ENCODE results near the gene ART3. TPM values are rescaled to one million over a fixed set of nuclear protein-coding genes. Genes with fewer than 3 reads are reported as not detected.

ART3 gene
- total and polyA plus RNA-seq, 9 of the 15 experiments (the other 6 are each of a cell fraction or from before 2014, with no cell fraction given) = 0.69 to 1.4 (median 1.1) TPM; not detected in 1

DNA sequence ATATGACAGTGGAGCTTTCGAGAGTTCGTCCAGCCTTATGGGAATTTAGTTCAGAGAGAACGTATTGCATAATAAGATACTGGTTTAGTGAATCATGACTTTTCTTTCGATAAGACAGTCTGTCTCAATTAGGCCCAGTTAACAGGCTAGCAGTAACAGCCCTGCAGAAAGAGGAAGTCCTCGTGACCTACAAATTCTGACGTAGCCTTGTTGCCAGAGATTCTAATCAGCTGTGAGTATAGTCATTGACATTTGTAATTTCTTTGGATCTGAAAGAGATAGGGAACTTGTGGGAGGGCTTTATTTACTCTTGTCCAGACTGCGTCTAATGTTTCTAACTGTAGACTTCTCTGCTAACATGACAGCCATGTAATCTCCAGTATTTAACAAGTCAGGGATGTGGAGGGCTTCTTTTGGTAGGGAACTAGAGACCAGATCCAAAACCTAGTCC is 15.8 kb downstream of the ART3 start (continued):
- TF ChIP-seq HNRNPH1 (optimal IDR thresholded peaks at IDR 0.05; ENCODE audit: low read depth, low read length) (no peak), JUNB (CRISPR knock-in tag; conservative IDR thresholded peaks at IDR 0.05) (no peak), RCOR1 (IDR thresholded peaks at IDR 0.05; ENCODE audit: borderline replicate concordance in 1 of 2, low read depth in 2 of 2, low read length in 2 of 2) (peak in 1 of 2 experiments; percentile 94; a peak in 2 of 4 replicates), SRSF9 (IDR thresholded peaks at IDR 0.05; ENCODE audit: borderline replicate concordance, low read depth, low read length) (no peak), POLR2H (tag; IDR thresholded peaks at IDR 0.05; ENCODE audit: low read depth) (no peak), POLR2B (IDR thresholded peaks at IDR 0.05; ENCODE audit: low read depth, partially characterized antibody) (no peak), MEIS2 (IDR thresholded peaks at IDR 0.05; ENCODE audit: partially characterized antibody) (peak; percentile 89), ZNF766 (CRISPR knock-in tag; conservative IDR thresholded peaks at IDR 0.05) (peak; percentile 83), SETDB1 (IDR thresholded peaks at IDR 0.05; ENCODE audit: low read length) (no peak), ZNF232 (CRISPR knock-in tag; IDR thresholded peaks at IDR 0.05) (no peak), FOXK2 (conservative IDR thresholded peaks at IDR 0.05 in 1 of 2, IDR thresholded peaks at IDR 0.05 in 1 of 2; ENCODE audit: low read depth in 2 of 2) (peak; percentile 92 to 96), MIER1 (IDR thresholded peaks at IDR 0.05; ENCODE audit: low read depth) (no peak), HDGF (IDR thresholded peaks at IDR 0.05) (no peak), NFYB (IDR thresholded peaks at IDR 0.05; ENCODE audit: extremely low read depth, insufficient read length) (no peak), ZNF408 (CRISPR knock-in tag; IDR thresholded peaks at IDR 0.05; ENCODE audit: low read depth) (no peak), DPF2 (IDR thresholded peaks at IDR 0.05) (peak; percentile 89), SUPT5H (IDR thresholded peaks at IDR 0.05) (no peak), HNRNPUL1 (IDR thresholded peaks at IDR 0.05; ENCODE audit: low read length) (no peak), GATAD2B (IDR thresholded peaks at IDR 0.05; ENCODE audit: borderline replicate concordance) (peak; percentile 53; the same call in 1 of the 2 replicates), ZNF696 (CRISPR knock-in tag; conservative IDR thresholded peaks at IDR 0.05) (no peak)
- TF ChIP-seq, protein P1, sequence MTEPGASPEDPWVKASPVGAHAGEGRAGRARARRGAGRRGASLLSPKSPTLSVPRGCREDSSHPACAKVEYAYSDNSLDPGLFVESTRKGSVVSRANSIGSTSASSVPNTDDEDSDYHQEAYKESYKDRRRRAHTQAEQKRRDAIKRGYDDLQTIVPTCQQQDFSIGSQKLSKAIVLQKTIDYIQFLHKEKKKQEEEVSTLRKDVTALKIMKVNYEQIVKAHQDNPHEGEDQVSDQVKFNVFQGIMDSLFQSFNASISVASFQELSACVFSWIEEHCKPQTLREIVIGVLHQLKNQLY (CRISPR knock-in tag; conservative IDR thresholded peaks at IDR 0.05) = no peak
- TF ChIP-seq, protein P2, sequence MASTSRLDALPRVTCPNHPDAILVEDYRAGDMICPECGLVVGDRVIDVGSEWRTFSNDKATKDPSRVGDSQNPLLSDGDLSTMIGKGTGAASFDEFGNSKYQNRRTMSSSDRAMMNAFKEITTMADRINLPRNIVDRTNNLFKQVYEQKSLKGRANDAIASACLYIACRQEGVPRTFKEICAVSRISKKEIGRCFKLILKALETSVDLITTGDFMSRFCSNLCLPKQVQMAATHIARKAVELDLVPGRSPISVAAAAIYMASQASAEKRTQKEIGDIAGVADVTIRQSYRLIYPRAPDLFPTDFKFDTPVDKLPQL (IDR thresholded peaks at IDR 0.05; ENCODE audit: extremely low read depth, insufficient read length) = no peak
- TF ChIP-seq, protein P3, sequence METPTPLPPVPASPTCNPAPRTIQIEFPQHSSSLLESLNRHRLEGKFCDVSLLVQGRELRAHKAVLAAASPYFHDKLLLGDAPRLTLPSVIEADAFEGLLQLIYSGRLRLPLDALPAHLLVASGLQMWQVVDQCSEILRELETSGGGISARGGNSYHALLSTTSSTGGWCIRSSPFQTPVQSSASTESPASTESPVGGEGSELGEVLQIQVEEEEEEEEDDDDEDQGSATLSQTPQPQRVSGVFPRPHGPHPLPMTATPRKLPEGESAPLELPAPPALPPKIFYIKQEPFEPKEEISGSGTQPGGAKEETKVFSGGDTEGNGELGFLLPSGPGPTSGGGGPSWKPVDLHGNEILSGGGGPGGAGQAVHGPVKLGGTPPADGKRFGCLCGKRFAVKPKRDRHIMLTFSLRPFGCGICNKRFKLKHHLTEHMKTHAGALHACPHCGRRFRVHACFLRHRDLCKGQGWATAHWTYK (CRISPR knock-in tag; IDR thresholded peaks at IDR 0.05) = no peak
